Gastrocnemius medialis (tissue), 4 donors: Measurements from ENCODE around the gene PRKCE. TPM values are rescaled to one million over a fixed set of nuclear protein-coding genes. Genes with fewer than 3 reads are reported as not detected.

Experiments used
- ATAC-seq, 2 donors: fragments of 150-250 bp; one replicate each; pipeline ENCODE4 v1.9.1; 2016
- DNase-seq, 2 donors: peaks; one replicate each; pipeline ENCODE4 v3.0.0-alpha.2; 2019
- H3K27ac ChIP-seq, 4 donors: fragments of 200-600 bp; sonication (generic); 1 replicate in 1 of 4; 2 replicates in 3 of 4; pipeline ENCODE4 v1.5.1; 2016 to 2018; ENCODE audit warnings: mild to moderate bottlenecking in 2 of 4, moderate library complexity in 1 of 4
- H3K27me3 ChIP-seq, 3 donors: fragments of 200-600 bp; sonication (generic) in 2 of 3; 1 replicate in 1 of 3; 2 replicates in 2 of 3; pipeline versions ENCODE4 v1.5.1 to v1.6.0; 2016 to 2019; ENCODE audit warnings: mild to moderate bottlenecking in 1 of 3, moderate library complexity in 1 of 3
- H3K36me3 ChIP-seq, 2 donors: fragments of 200-600 bp; sonication (generic) in 1 of 2; one replicate each; pipeline ENCODE4 v1.5.1; 2017 to 2018
- H3K4me1 ChIP-seq, 2 donors: fragments of 200-600 bp; sonication (generic) in 1 of 2; one replicate each; pipeline ENCODE4 v1.5.1; 2016 to 2017; ENCODE audit warnings: mild to moderate bottlenecking in 2 of 2
- H3K4me3 ChIP-seq, 4 donors: fragments of 200-600 bp; sonication (generic) in 3 of 4; 1 replicate in 1 of 4; 2 replicates in 3 of 4; pipeline ENCODE4 v1.5.1; 2016 to 2019; ENCODE audit warnings: mild to moderate bottlenecking in 2 of 4
- H3K9me3 ChIP-seq, 3 donors: fragments of 200-600 bp; sonication (generic) in 2 of 3; 1 replicate in 1 of 3; 2 replicates in 2 of 3; pipeline ENCODE4 v1.5.1; 2016 to 2019
- POLR2A ChIP-seq, 2 donors: fragments of 450-650 bp; IDR thresholded peaks; one replicate each; pipeline ENCODE4 v1.6.1; 2017; ENCODE audit warnings: antibody characterized with exemption in 2 of 2, mild to moderate bottlenecking in 2 of 2, moderate library complexity in 2 of 2
- in situ Hi-C, 4 donors: fragments of 200-750 bp; cut with MboI; loops; one replicate each; pipeline versions ENCODE4 v1.15.0 to v1.8.0; 2017; ENCODE audit warnings: low sequenced_read_pairs in 4 of 4
- intact Hi-C: fragments of 100-400 bp; cut with DNase I; formaldehyde crosslinking; loops from one replicate; pipeline ENCODE4 v1.15.1; 2023; ENCODE audit warnings: low total_unique reads
- total RNA-seq, 4 donors: library from RNA; depleted of rRNA; stranded (reverse); fragments of >200 nt; gene quantifications; one replicate each; pipeline versions ENCODE4 v1.1.0 to v1.2.3, GENCODE V29; 2016
- TF ChIP-seq, protein P1 (sequence below), 5 experiments: fragments of 450-650 bp in 3 of 5; fragments of 200-600 bp in 2 of 5; sonication (generic) in 2 of 5; IDR thresholded peaks in 4 of 5; conservative IDR thresholded peaks in 1 of 5; 1 replicate in 4 of 5; 2 replicates in 1 of 5; pipeline ENCODE4 v1.5.1; 2016 to 2019; ENCODE audit warnings: antibody characterized with exemption in 5 of 5, mild to moderate bottlenecking in 3 of 5, moderate library complexity in 3 of 5

PRKCE gene
- total RNA-seq, 4 donors from 2014 or later, result 5.8 to 28.9 (median 11.8) TPM

- intact Hi-C loops, result no loop called here
- H3K27ac ChIP-seq, result peak overlapping the region in 2 of 4 donors; percentile 40 to 45
- TF ChIP-seq POLR2A (IDR thresholded peaks at IDR 0.05), result no peak
- peaks cover 9 to 16% of the 10 kb centered on the region in 2 donors for H3K4me1 ChIP-seq
- DNase-seq, result no peak
- H3K4me3 ChIP-seq, result no peak overlapping the region
- ATAC-seq, result no peak
- in situ Hi-C loops, result loop anchor here in 1 of 4 donors (25.0 kb wide), 1 partner anchor 297 kb away; no protein-coding TSS in a partner anchor
- no peaks in the 10 kb centered on the region for H3K36me3 ChIP-seq
- no peaks in the 10 kb centered on the region for H3K9me3 ChIP-seq
- H3K27me3 ChIP-seq, result no peaks in the 10 kb centered on the region
These were observed 413.7 kb downstream of the PRKCE start for GRCh38 chr2:46065152-46065551.

- TF ChIP-seq, protein P1, sequence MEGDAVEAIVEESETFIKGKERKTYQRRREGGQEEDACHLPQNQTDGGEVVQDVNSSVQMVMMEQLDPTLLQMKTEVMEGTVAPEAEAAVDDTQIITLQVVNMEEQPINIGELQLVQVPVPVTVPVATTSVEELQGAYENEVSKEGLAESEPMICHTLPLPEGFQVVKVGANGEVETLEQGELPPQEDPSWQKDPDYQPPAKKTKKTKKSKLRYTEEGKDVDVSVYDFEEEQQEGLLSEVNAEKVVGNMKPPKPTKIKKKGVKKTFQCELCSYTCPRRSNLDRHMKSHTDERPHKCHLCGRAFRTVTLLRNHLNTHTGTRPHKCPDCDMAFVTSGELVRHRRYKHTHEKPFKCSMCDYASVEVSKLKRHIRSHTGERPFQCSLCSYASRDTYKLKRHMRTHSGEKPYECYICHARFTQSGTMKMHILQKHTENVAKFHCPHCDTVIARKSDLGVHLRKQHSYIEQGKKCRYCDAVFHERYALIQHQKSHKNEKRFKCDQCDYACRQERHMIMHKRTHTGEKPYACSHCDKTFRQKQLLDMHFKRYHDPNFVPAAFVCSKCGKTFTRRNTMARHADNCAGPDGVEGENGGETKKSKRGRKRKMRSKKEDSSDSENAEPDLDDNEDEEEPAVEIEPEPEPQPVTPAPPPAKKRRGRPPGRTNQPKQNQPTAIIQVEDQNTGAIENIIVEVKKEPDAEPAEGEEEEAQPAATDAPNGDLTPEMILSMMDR (IDR thresholded peaks at IDR 0.05 in 4 of 5, conservative IDR thresholded peaks at IDR 0.05 in 1 of 5), result no peak
- TF ChIP-seq POLR2A (IDR thresholded peaks at IDR 0.05), result no peak
- in situ Hi-C loops, result loop anchor here in 1 of 4 donors (25.0 kb wide), 1 partner anchor 296 kb away; no protein-coding TSS in a partner anchor
- H3K27me3 ChIP-seq, result no peaks in the 10 kb centered on the region
- intact Hi-C loops, result no loop called here
- no peaks in the 10 kb centered on the region for H3K9me3 ChIP-seq
- peak overlapping the region in 3 of 4 donors; percentile 21 to 45 (median 40) for H3K27ac ChIP-seq
- peaks cover 9 to 16% of the 10 kb centered on the region in 2 donors for H3K4me1 ChIP-seq
- no peaks in the 10 kb centered on the region for H3K36me3 ChIP-seq
- no peak overlapping the region for H3K4me3 ChIP-seq
- ATAC-seq (no peak), DNase-seq (no peak)
These were observed 414.6 kb downstream of the PRKCE start for GRCh38 chr2:46066116-46066515.

- in situ Hi-C loops (loop anchor here in 1 of 4 donors (25.0 kb wide), 1 partner anchor 296 kb away; no protein-coding TSS in a partner anchor), intact Hi-C loops (no loop called here)
- ATAC-seq, result no peak
- Histone ChIP-seq H3K27ac (peak overlapping the region in 1 of 4 donors; percentile 40), H3K9me3 (no peaks in the 10 kb centered on the region), H3K36me3 (no peaks in the 10 kb centered on the region), H3K4me1 (peaks cover 9 to 16% of the 10 kb centered on the region in 2 donors), H3K4me3 (no peak overlapping the region), H3K27me3 (no peaks in the 10 kb centered on the region)
- DNase-seq, result no peak
- TF ChIP-seq, protein P1 (IDR thresholded peaks at IDR 0.05 in 4 of 5, conservative IDR thresholded peaks at IDR 0.05 in 1 of 5), result no peak
- TF ChIP-seq POLR2A (IDR thresholded peaks at IDR 0.05), result no peak
These were observed 415.1 kb downstream of the PRKCE start for GRCh38 chr2:46066601-46067000.

DNA sequence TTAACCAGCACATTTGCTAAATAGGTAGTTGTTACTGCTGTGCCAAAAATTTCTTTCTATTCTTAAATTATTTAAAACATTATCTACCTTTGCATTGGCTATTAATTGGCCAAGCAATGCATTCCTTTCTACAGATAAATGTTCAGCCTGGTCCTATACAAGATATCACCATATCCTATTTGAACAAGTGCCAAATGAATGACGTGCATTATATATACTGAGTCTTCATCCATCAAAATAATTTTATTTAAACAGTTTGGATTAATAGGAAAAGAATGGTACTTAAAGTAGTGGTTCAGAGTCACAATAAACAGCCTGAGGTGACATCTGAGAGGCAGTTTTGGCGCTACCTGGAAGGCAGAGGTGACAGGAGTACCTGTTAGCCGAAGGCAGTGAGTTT is 415.6 kb downstream of the PRKCE start:
- no peak for TF ChIP-seq POLR2A (IDR thresholded peaks at IDR 0.05)
- TF ChIP-seq, protein P1 (IDR thresholded peaks at IDR 0.05 in 4 of 5, conservative IDR thresholded peaks at IDR 0.05 in 1 of 5), result no peak
- Histone ChIP-seq H3K36me3 (no peaks in the 10 kb centered on the region), H3K4me1 (peaks cover 9 to 16% of the 10 kb centered on the region in 2 donors), H3K27me3 (no peaks in the 10 kb centered on the region), H3K9me3 (no peaks in the 10 kb centered on the region), H3K27ac (peak overlapping the region in 2 of 4 donors; percentile 32 to 39), H3K4me3 (no peak overlapping the region)
- no peak for ATAC-seq
- in situ Hi-C loops (loop anchor here in 1 of 4 donors (25.0 kb wide), 1 partner anchor 295 kb away; no protein-coding TSS in a partner anchor), intact Hi-C loops (no loop called here)
- no peak for DNase-seq

- no peak overlapping the region for H3K4me3 ChIP-seq
- peak overlapping the region in 3 of 4 donors; percentile 13 to 41 (median 32) for H3K27ac ChIP-seq
- H3K4me1 ChIP-seq, result peaks cover 8 to 14% of the 10 kb centered on the region in 2 donors
- H3K9me3 ChIP-seq, result no peaks in the 10 kb centered on the region
- in situ Hi-C loops (loop anchor here in 1 of 4 donors (25.0 kb wide), 1 partner anchor 295 kb away; no protein-coding TSS in a partner anchor), intact Hi-C loops (no loop called here)
- TF ChIP-seq POLR2A (IDR thresholded peaks at IDR 0.05), result no peak
- TF ChIP-seq, protein P1 (IDR thresholded peaks at IDR 0.05 in 4 of 5, conservative IDR thresholded peaks at IDR 0.05 in 1 of 5), result no peak
- peak; percentile 61 to 68 for ATAC-seq
- DNase-seq, result no peak
- H3K27me3 ChIP-seq, result no peaks in the 10 kb centered on the region
- no peaks in the 10 kb centered on the region for H3K36me3 ChIP-seq
These were observed 416.2 kb downstream of the PRKCE start for GRCh38 chr2:46067501-46068305.
